ENCODE results near the gene ENTPD8.

The ENTPD8 gene

GRCh38 chr9:137441289-137441934, at the start of gene ENTPD8:
Gene ENTPD8, minus strand, starts transcription at chr9:137441357. Its CDS starts 3,072 bp downstream, at chr9:137438285.
- peak; percentile 50 for DNase-seq
- in situ Hi-C loops (cut with HindIII; ENCODE audit: low pct_ligation_motif_present, low pct_unique_long_range_greater_than_20kb, low sequenced_read_pairs) = no loop called here

- no peak for DNase-seq
- in situ Hi-C loops (cut with HindIII; ENCODE audit: low pct_ligation_motif_present, low pct_unique_long_range_greater_than_20kb, low sequenced_read_pairs) = no loop called here
Measured at GRCh38 chr9:137490532-137491186, 49.5 kb upstream of the ENTPD8 start.

GRCh38 chr9:137488906-137489305, 47.7 kb upstream of the ENTPD8 start:
- in situ Hi-C loops (cut with HindIII; ENCODE audit: low pct_ligation_motif_present, low pct_unique_long_range_greater_than_20kb, low sequenced_read_pairs) = no loop called here
- DNase-seq = no peak

GRCh38 chr9:137488327-137488653, 47.1 kb upstream of the ENTPD8 start:
- DNase-seq = no peak
- in situ Hi-C loops (cut with HindIII; ENCODE audit: low pct_ligation_motif_present, low pct_unique_long_range_greater_than_20kb, low sequenced_read_pairs) = no loop called here

- DNase-seq = no peak
- in situ Hi-C loops (cut with HindIII; ENCODE audit: low pct_ligation_motif_present, low pct_unique_long_range_greater_than_20kb, low sequenced_read_pairs) = no loop called here
Measured at GRCh38 chr9:137487454-137488326, 46.5 kb upstream of the ENTPD8 start.

- in situ Hi-C loops (cut with HindIII; ENCODE audit: low pct_ligation_motif_present, low pct_unique_long_range_greater_than_20kb, low sequenced_read_pairs) = no loop called here
- no peak for DNase-seq
Measured at GRCh38 chr9:137486545-137487453, 45.6 kb upstream of the ENTPD8 start.

- in situ Hi-C loops (cut with HindIII; ENCODE audit: low pct_ligation_motif_present, low pct_unique_long_range_greater_than_20kb, low sequenced_read_pairs) = no loop called here
Measured at GRCh38 chr9:137486141-137486490, 45.0 kb upstream of the ENTPD8 start.

GRCh38 chr9:137485343-137486140, 44.4 kb upstream of the ENTPD8 start:
- DNase-seq = no peak
- in situ Hi-C loops (cut with HindIII; ENCODE audit: low pct_ligation_motif_present, low pct_unique_long_range_greater_than_20kb, low sequenced_read_pairs) = no loop called here

More at GRCh38 chr9:137486141-137486490, 45.0 kb upstream of the ENTPD8 start:
- no peak for DNase-seq

- no peak for DNase-seq
- in situ Hi-C loops (cut with HindIII; ENCODE audit: low pct_ligation_motif_present, low pct_unique_long_range_greater_than_20kb, low sequenced_read_pairs) = no loop called here
Measured at GRCh38 chr9:137484551-137485315, 43.6 kb upstream of the ENTPD8 start.

- in situ Hi-C loops (cut with HindIII; ENCODE audit: low pct_ligation_motif_present, low pct_unique_long_range_greater_than_20kb, low sequenced_read_pairs) = no loop called here
- no peak for DNase-seq
Measured at GRCh38 chr9:137482094-137482781, 41.1 kb upstream of the ENTPD8 start.

- in situ Hi-C loops (cut with HindIII; ENCODE audit: low pct_ligation_motif_present, low pct_unique_long_range_greater_than_20kb, low sequenced_read_pairs) = no loop called here
- DNase-seq = no peak
Measured at GRCh38 chr9:137480686-137481683, 39.8 kb upstream of the ENTPD8 start.

GRCh38 chr9:137479892-137480685, 38.9 kb upstream of the ENTPD8 start:
- in situ Hi-C loops (cut with HindIII; ENCODE audit: low pct_ligation_motif_present, low pct_unique_long_range_greater_than_20kb, low sequenced_read_pairs) = no loop called here
- DNase-seq = no peak

- in situ Hi-C loops (cut with HindIII; ENCODE audit: low pct_ligation_motif_present, low pct_unique_long_range_greater_than_20kb, low sequenced_read_pairs) = no loop called here
- no peak for DNase-seq
Measured at GRCh38 chr9:137478962-137479861, 38.1 kb upstream of the ENTPD8 start.

GRCh38 chr9:137478613-137478961, 37.4 kb upstream of the ENTPD8 start:
- in situ Hi-C loops (cut with HindIII; ENCODE audit: low pct_ligation_motif_present, low pct_unique_long_range_greater_than_20kb, low sequenced_read_pairs) = no loop called here
- no peak for DNase-seq

Measured in ACHN (cell line).